Hypothalamus (tissue), 51 donors: ENCODE results near the gene ODAD4.

Experiments used
- DNase-seq, 51 donors: peaks; one replicate each; lab custom pipeline; 2025; lab: John Stamatoyannopoulos, UW

Gene ODAD4

DNA sequence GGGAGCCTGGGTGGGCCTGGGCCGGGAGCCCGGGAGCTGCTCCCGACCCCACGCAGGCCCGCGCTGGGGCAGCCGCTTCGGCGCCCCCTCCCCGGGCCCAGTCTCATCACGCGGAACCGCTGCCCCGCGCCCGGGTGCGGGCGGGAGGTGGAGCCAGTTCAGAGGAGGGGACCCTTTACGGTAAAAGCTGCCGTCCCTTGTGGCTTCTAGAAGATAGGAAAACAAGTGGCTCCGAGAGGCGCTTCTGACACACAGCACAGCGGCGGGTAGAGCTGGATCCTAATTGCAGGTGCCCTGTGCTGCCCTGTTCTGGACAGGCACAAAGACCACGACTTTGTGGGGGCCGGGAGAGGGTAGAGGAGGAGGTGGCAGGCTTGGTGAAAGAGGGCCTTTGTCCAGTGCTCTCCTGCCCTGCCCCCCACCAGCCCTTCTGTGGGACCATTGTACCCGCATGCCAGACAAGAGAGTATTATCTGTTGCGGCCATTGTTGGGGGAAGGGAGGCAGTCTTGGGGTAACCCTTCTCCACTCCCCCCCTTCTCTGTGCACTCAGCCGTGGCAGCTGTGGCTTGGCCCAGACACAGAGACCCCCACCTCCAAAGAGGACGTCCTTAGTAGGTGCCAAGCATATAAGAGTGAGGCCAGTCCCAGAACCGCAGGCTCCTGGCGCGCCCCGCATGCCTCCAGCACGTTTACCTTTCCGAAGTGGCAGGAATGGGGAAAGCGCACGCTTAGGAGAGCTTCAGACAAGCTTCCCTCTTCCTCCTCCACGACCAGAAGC lies 36.9 kb downstream of the ODAD4 start:
- peak; percentile 31 to 98 (median 88) for DNase-seq

DNA sequence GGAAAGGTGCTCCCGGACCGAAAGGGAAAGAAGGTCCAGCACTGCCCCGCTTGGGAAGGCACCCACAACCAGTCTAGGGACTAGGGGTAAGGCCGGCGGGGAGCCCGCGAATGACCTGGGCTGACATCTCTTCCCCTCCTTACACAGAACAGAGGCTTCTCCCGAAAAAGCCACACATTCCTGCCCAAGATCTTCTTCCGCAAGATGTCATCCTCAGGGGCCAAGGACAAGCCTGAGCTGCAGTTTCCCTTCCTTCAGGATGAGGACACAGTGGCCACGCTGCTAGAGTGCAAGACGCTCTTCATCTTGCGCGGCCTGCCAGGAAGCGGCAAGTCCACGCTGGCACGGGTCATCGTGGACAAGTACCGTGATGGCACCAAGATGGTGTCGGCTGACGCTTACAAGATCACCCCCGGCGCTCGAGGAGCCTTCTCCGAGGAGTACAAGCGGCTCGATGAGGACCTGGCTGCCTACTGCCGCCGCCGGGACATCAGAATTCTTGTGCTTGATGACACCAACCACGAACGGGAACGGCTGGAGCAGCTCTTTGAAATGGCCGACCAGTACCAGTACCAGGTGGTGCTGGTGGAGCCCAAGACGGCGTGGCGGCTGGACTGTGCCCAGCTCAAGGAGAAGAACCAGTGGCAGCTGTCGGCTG lies 37.6 kb downstream of the ODAD4 start:
- DNase-seq, result peak in 10 of 51 donors; percentile 23 to 80 (median 44)

DNA sequence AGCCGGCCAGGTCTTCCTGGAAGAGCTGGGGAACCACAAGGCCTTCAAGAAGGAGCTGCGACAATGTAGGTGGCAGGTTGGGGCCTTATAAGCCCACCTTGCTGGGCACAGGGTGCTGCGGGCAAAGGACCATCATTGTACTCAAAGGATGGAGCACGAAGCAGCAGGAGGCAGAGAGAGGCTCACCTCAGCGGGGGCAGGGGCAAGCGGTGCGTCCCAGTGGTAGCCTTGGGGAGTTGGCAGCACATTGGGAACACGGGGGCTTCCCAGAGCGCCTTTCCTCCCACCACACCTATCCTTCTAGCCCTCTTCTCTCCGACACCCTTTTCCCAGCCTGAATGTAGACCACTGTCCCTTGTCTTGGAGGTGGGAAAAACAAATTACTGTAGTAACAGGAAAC lies 38.3 kb downstream of the ODAD4 start:
- DNase-seq, result no peak

DNA sequence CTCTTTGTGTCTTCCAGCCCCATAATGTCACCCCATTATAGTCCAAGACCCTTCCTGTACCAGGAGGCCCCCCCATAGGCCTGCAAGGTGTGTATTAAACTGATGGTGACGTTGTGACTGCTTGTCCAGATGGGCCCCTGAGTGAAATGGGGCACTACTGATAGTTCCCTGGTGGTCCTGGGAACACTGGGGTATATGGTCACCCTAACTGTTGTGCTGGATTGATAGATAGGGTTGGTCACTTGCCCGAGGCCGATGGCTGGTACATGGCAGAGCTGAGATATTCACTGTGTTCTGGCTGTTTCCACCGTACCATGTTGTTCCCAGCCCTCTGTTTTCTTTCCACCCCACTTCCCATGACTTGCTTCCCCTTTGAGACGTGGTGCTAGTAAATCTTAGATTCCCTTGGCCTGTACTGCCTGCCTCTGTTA lies 40.5 kb downstream of the ODAD4 start:
- no peak for DNase-seq

DNA sequence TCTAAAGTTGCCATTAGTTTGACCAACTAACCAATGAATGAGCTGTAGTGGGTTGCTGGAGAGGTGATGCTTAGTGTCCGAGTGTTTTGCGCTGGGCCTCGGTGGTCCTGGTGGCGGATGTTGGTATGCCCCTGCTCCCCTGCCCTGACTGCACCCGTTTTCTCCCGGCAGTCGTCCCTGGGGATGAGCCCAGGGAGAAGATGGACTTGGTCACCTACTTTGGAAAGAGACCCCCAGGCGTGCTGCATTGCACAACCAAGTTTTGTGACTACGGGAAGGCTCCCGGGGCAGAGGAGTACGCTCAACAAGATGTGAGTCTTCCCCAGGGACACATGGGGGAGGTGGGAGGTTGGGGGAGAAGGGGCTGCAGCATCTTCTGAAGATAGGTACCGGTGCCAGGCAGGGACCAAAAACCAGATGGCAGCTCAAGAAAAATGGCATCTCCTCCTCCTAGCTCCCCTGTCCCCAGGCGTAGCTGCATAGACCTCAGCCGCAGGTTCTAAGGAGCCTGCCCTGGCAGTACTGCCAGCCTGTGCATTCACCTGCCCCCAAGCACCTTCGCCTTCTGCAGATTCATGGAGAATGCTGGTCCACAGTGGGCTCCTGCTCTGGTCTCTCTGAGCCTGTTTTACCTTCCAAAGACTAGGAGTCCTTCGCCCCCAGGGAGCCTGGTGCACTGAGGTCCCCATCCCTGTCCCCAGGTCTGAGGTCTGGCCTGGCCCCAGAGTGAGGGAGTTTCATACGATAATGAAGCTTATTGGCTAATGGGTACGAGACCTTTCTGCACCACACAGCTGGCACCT lies 41.5 kb downstream of the ODAD4 start:
- DNase-seq, result no peak

DNA sequence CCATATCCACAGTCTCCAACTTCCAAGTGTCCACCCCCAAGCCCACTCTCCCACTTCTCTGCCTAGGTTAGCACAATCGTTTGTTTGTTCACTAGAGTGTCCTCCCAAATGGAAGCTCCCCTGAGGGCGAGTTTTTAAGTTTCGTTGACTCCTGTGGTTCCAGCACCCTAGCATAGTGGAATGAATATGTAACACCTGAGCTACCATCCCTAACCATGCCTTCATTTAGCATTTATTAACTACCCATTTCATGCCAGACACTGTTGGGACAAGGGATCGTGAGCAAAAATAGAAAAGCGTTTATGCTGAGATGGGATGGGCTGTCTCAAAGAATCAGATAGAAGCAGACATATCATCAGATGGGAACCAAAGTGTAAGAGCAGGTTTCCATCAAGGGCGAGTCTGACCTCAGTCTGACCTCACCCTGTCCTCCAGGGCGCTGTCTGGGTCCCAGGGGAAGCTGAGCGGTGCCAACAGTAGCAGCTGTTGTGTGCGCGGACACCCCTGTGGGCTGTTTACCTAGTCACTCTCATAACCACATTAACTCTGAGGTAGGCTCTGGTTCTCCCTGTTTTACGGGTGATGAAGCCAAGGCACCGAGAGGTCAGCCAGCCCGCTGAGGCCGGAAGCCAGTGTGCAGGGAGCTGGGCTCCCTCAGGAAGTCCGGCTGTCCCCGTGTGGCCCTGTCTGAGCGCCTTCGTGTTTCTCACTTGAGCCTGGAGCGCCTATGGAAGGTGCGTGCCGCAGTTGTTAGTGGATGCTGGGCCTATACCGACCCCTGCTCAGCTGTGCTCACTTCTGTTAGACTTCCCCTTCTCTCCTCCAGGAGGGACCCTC lies 42.4 kb downstream of the ODAD4 start:
- DNase-seq, result peak in 1 of 51 donors; percentile 18

DNA sequence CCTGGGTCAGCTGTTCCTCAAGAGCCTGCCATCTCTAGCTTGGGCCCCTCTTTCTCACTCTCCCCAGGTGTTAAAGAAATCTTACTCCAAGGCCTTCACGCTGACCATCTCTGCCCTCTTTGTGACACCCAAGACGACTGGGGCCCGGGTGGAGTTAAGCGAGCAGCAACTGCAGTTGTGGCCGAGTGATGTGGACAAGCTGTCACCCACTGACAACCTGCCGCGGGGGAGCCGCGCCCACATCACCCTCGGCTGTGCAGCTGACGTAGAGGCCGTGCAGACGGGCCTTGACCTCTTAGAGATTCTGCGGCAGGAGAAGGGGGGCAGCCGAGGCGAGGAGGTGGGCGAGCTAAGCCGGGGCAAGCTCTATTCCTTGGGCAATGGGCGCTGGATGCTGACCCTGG lies 43.0 kb downstream of the ODAD4 start:
- DNase-seq, result peak in 1 of 51 donors; percentile 16

DNA sequence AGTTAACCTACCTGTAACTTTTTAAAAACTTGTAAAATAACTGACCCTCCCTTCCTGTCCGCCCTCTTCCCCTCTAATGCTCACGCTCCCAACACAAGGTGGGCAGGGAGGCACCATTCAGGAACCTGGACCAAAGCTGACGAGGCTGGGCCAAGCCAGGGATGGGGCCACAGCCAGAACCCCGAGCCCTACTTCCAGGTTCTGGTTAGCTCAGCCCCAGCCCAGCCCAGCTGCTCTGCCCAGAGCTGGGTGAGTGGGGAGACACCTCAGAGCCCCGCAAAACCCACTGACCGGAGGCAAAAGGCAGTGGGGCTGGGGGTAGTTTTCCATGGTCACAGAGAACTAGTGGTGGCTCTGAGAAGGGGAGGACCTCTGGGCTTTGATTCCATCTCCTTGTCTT lies 43.6 kb downstream of the ODAD4 start:
- DNase-seq, result no peak

DNA sequence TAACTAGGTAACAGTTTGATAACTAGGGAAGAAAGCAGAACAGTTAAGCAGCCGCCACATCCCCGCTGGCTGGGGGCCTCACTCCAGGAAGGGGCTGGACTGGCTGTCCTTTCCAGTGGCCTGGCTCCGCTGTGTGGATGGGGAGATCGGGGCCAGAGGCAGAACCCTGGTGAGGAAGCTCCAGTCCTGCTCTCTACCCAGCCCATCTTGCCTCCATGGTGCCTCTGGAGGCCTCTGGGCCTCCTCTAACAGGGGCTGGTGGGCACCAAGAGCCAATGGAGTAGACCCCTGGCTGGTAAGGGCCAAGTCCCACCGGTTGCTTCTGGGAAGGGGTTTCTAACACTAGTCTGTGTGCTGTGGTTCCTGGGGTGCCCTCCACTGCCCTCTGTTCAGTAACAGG lies 44.2 kb downstream of the ODAD4 start:
- DNase-seq, result peak in 4 of 51 donors; percentile 39 to 52 (median 42)

DNA sequence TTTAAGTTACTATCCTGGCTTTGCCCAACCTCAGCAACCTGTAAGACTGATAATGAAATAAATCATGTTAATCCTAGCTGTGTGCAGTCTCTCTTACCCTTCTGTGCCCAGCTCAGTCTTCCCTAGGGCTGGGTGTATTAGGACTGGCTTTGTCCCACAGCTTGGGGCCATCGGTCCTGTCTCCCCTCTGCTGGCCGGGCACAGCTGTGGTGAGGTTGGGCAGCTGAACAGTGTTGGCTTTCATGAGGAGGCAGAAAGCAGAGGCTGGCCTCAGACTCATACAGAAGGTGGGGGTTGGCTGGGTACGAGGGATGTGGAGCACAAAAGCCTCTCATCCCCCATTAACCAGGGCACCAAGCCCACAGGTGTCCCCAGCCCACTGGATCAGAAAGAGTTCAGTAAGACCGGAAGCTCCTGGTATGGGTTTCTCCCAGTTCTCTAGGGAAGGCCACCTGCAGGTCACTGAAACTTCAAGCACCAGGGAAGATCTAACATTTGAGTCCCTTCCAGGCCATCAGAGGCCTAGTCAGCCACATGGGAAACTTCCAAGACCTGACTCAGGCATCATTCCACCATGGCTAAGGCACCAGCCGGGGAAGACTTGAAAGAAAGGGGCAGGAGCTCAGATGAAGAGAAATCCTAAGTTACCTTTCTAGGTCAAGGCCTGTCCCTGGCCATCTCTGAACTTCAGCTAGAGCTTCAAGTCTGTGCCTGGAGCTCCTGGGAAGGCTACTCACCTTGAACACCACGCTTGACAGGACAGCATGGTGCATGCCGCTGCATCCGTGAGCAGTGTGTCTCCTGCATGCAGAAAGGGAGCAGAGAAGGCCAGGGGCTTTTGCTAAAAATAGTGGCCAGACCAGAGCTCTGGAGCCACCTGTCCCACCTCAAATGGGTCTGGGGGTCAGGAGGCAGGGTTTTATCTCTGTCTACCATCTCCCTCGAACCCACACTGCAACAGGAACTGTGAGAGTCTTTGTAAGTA lies 45.0 kb downstream of the ODAD4 start:
- DNase-seq, result peak in 37 of 51 donors; percentile 24 to 87 (median 69)

DNA sequence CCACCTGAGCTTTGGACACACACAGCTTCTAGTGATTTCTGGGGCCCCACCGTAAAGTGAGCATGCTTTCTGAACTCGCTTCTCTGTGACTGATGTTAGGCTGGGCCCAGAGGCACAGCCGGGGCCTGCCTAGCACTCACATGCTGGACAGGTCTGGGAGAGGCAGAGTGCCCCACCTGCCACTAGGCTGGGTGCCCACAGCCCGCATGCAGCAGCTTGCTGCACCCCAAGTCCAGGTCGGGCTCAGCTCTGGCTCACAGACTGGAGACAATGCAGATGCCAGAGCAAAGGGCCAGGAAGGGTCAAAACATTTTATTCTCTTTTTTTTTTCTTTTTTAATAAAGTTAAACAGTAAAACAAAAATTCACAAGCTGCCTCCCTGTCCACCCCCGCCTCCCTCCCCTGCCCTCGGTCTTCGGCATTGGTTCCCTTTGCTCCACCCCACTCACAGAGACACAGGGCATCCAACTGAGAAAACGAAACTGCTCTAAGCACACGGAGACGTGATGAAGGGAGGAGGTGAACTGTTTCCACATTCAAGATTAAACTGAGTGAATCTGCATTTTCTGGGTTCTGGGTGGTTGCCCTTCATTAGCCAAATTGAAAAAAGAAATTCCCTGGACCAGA lies 45.8 kb downstream of the ODAD4 start:
- DNase-seq, result peak in 7 of 51 donors; percentile 7 to 49 (median 18)

DNA sequence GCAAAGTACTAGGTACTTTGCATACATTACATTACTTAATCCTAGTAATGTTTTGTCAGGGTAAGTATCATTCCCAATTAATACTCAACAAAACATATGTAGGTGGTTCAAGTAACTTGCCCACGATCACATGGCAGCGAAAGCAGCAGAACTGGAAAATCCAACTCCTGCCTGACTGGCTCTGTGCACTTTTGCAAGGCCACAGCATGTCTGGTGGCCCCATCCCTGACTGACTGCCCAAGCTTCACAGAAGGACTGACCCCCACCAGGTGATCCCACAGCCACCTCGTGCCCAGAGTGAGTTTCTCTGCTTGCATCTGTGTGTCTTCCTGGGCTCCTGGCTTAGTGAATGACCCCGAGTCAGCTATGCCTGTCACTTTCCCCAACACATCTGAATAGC lies 47.6 kb downstream of the ODAD4 start:
- DNase-seq, result no peak

DNA sequence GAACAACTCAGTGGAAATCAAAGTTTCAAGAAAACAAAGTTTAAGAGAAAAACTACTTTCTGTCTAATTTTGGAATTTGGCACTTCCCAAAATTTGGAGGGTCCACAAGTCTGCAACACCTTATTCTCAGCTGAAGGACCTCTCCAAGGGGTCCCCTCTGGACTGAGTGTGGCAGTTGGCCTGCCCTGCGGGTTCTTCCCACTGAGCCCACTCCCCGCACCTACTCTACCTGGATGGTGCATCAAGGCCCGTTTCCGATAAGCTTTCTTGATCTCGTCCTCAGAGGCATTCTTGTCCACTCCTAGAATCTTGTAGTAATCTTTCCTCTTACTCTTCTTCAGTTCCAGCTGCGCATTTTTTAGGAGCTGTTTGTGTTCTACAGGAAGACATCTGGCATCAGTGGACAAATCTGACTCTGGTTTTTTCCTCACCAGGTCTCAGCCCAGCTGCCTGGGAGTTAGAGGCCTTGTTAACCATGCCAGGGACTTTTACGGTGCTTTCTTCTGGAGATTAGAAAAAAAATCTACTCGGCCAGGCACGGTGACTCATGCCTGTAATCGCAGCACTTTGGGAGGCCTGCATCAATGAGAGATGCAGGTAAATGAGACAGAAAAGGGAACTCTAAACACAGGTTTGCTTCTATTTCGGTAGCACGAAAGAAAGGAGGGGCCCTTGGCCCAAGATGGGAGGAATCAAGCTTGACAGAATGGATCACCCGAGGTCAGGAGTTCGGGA lies 51.8 kb downstream of the ODAD4 start:
- DNase-seq, result no peak

DNA sequence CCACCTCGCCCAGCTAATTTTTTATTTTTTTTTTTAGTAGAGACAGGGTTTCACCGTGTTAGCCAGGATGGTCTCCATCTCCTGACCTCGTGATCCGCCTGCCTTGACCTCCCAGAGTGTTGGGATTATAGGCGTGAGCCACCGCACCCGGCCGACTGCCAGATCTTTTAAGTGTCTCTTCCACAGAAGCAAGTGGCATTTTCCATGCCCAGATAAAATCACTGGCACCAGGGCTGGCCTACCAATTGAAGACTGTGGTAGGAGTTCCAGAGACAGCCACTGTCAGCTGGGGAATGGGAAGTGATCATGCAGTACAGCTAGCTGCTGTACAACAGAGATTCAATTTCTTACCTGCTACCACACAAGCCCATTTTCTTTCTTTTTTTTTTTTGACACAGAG lies 54.0 kb downstream of the ODAD4 start:
- DNase-seq, result no peak

DNA sequence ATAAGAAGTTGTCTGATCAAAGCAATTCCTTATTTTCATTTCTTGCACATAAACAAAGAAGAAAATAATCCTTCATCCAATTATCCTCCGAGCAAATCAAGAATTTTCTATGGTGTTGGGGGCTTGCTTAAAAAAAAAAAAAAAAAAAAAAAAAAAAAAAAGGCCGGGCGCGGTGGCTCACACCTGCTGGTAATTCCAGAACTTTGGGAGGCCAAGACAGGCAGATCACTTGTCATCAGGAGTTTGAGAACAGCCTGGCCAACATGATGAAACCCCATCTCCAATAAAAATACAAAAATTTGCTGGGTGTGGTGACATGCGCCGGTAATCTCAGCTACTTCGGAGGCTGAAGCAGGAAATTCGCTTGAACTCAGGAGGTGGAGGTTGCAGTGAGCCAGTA lies 55.5 kb downstream of the ODAD4 start:
- DNase-seq, result no peak

DNA sequence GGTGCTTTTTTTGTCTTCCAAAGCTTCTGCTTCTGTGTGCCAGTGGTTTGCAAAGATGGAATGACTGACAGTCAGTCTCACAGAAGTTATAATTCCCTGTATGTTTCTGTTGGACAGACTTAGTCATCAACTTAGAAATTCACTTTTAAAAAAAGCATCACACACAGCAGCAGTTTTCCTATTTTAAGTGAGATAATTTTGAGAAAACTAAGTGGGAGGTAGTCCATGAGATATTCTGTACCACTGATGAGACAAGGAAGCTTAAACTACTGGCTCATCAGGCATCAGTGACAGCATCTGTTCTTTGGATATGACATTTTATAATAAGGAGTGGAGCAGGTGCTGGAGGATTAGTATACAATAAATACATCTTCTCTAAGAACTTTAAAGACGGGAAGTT lies 56.2 kb downstream of the ODAD4 start:
- no peak for DNase-seq

DNA sequence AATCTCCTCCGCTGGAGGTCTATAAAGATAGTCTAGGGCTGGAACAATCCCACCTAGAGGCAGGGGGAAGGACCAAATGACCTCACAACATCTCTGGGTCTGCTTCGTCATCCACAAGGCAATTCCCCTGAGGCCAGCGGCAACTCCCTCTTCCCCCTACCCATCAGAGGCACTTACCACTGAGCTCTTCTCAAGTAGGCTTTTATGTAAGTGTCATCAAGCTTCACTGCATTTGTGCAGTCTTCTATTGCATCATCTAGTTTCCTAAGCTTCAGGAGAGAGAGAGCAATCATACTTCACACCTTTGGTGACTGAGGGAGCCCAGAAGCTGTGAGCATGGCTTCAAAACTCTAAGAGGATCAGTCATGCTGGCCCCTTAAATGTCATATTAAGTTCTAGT lies 57.2 kb downstream of the ODAD4 start:
- no peak for DNase-seq

DNA sequence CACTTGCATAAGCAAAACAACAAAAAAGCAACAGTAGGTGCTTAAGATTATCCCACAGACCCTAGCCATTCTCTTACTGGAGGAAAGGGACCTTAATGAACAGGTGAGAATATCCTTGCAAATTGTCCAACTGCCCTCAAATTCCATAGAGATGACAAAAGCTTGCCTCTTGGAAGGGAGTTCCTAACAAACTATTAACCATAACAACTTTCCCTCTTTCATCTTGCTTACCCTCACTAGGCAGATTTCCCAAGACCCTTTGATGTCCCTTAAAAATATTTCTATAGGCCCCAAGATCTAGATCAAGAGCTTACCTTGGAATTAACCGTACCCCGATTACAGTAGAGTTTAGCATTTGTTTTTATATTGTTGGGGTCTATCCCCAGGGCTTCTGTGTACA lies 58.0 kb downstream of the ODAD4 start:
- no peak for DNase-seq
